Astrocyte of the spinal cord (primary cell): Measurements from ENCODE around the gene ARHGAP15.

Experiments used
- DNase-seq: peaks from one replicate; pipeline ENCODE4 v3.0.0; 2011; ENCODE audit warnings: low read depth, low spot score
- H3K4me3 ChIP-seq: 2 replicates; pipeline ENCODE4 v1.5.1; 2011; ENCODE audit warnings: low read depth, mild to moderate bottlenecking, low read length, moderate library complexity
- CTCF ChIP-seq: IDR thresholded peaks from 2 replicates; pipeline ENCODE4 v1.5.1; 2012; ENCODE audit warnings: low read depth, mild to moderate bottlenecking, low read length, inconsistent platforms
- in situ Hi-C: cut with HindIII; loops from 2 replicates; pipeline ENCODE4 v1.10.0; 2017; ENCODE audit warnings: low sequenced_read_pairs

Gene ARHGAP15

GRCh38 chr2:143296089-143296488, 166.9 kb downstream of the ARHGAP15 start:
- no peak overlapping the region for H3K4me3 ChIP-seq
- in situ Hi-C loops, result no loop called here
- TF ChIP-seq CTCF, result no peak
- DNase-seq, result no peak

- in situ Hi-C loops, result no loop called here
- no peak for TF ChIP-seq CTCF
- no peak for DNase-seq
- H3K4me3 ChIP-seq, result no peak overlapping the region
Measured at GRCh38 chr2:143297182-143297581, 168.0 kb downstream of the ARHGAP15 start.

- DNase-seq, result no peak
- no peak for TF ChIP-seq CTCF
- H3K4me3 ChIP-seq, result no peak overlapping the region
- in situ Hi-C loops, result no loop called here
Measured at GRCh38 chr2:143300536-143300935, 171.3 kb downstream of the ARHGAP15 start.

DNA sequence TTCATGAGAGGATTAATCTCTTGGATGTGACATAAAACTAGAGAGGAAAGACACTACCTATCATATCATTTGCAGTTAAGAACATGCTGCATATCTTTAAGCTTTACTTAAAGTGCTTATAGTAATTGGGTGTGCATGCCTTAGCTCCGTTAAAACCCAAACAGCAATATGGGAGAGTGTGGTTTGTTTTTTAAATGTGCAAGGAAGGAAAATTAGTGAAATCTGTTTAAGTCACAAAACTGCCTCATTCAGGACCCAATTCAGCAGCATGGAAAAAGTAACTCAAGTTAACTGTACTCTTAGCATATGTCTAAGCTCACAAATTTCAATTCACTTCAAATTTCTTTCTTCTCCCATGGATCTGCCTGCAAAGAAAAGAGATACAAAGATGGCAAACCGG, 182.2 kb downstream of the ARHGAP15 start:
- in situ Hi-C loops, result no loop called here

DNA sequence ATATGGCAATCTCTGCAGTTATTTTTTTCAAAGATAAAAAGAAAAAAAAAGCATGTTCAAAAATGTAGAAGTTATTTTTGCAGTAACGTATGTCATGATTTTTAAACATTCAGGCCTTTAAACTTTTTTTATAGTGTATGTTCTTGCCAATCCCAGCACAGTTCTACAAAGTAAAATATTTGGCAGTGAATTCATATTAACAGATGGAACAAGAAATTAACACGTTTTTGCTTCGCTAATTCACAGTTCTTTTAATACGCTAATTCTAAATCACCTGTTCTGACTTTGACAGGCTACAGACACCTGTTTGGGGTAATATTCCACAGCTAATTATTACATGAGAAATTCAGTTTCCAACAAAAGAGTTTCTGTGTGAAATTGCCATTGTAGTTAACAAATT, 183.2 kb downstream of the ARHGAP15 start:
- no peak for TF ChIP-seq CTCF
- in situ Hi-C loops, result no loop called here
- DNase-seq, result no peak
- H3K4me3 ChIP-seq, result no peak overlapping the region

More for the DNA sequence above, 182.2 kb downstream of the ARHGAP15 start:
- no peak for DNase-seq
- H3K4me3 ChIP-seq, result no peak overlapping the region
- TF ChIP-seq CTCF, result no peak

GRCh38 chr2:143313861-143314260, 184.6 kb downstream of the ARHGAP15 start:
- H3K4me3 ChIP-seq, result no peak overlapping the region
- TF ChIP-seq CTCF, result no peak
- in situ Hi-C loops, result no loop called here
- no peak for DNase-seq

DNA sequence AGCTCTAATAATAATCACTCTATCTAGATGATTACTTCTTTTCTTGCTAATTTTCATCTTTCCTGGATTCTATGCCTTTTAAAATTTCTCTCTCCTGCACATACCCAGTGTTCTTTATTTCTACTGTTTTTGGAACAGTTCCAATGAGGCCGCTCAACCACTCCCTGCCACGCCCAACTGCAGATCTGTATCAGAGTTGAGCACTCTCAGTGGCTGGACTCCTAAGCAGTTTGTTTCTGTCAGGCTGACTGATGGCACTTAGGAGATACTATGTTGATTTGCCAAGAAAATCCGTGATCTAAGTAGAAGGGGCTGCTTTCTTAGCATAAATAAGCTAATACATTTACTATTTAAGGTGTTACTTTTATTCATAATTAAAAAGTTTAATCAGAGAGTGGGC, 192.8 kb downstream of the ARHGAP15 start:
- in situ Hi-C loops, result no loop called here
- no peak overlapping the region for H3K4me3 ChIP-seq
- TF ChIP-seq CTCF, result no peak
- no peak for DNase-seq
